ENCODE data around the gene CNPY4.

DNA sequence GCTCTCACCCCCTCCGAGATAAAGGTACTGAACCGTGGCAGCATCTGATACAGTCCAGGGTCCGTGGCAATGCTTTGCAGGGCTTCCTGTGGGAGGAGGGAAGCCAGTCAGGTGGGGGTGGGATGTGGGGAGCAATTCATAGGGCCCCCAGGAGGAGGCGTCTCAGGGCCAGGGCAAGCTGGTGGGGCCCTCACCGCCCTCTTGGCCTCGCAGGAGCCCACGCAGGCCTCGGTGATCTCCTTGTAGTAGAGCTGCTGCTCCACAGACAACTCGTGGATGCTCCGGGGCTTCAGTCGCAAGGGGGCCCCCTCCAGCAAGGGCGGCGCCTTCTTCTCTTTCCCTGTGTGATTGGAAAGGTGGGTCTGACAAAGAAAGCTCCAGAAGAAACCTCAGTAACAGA lies 7.5 kb upstream of the CNPY4 start:
- TF ChIP-seq RAD21 (IDR thresholded peaks at IDR 0.05; ENCODE audit: insufficient read depth, low read depth, low read length) (no peak), TCF12 (IDR thresholded peaks at IDR 0.05; ENCODE audit: low read depth, low read length) (no peak), GATAD2B (conservative IDR thresholded peaks at IDR 0.05; ENCODE audit: low read depth) (no peak), CTCF (IDR thresholded peaks at IDR 0.05 in 2 of 3, conservative IDR thresholded peaks at IDR 0.05 in 1 of 3; ENCODE audit: control insufficient read depth in 2 of 3, extremely low read depth in 1 of 3, insufficient read depth in 1 of 3, low read depth in 3 of 3, low read length in 3 of 3) (no peak), FOXK2 (IDR thresholded peaks at IDR 0.05) (no peak), E4F1 (IDR thresholded peaks at IDR 0.05; ENCODE audit: borderline replicate concordance, partially characterized antibody) (no peak), USF2 (IDR thresholded peaks at IDR 0.05; ENCODE audit: borderline replicate concordance, low read depth, low read length) (no peak), POLR2AphosphoS5 (IDR thresholded peaks at IDR 0.05; ENCODE audit: low read length) (no peak), EP300 (IDR thresholded peaks at IDR 0.05; ENCODE audit: borderline replicate concordance in 1 of 2, control insufficient read depth in 1 of 2, low read depth in 2 of 2, low read length in 2 of 2) (no peak), PML (IDR thresholded peaks at IDR 0.05; ENCODE audit: low read length) (no peak)

Measured in GM12878 (cell line).